Body of pancreas (tissue), 4 donors: ENCODE results near the gene ABHD17A.
"Not testable (repeated sequence)": the region's sequence is repeated elsewhere in the genome, so short reads cannot be mapped to it uniquely, and the experiment has no call there.

ENCODE experiments used
- POLR2A ChIP-seq, 3 donors: fragments of 450-650 bp; IDR thresholded peaks; one replicate each; pipeline ENCODE4 v1.6.1; 2016; ENCODE audit warnings: antibody characterized with exemption in 3 of 3, mild to moderate bottlenecking in 2 of 3
- TF ChIP-seq, protein P1 (sequence below), 7 experiments: fragments of 450-650 bp in 4 of 7; fragments of 200-600 bp in 3 of 7; sonication (generic) in 3 of 7; IDR thresholded peaks; one replicate each; pipeline ENCODE4 v1.5.1; 2016 to 2019; ENCODE audit warnings: antibody characterized with exemption in 7 of 7

DNA sequence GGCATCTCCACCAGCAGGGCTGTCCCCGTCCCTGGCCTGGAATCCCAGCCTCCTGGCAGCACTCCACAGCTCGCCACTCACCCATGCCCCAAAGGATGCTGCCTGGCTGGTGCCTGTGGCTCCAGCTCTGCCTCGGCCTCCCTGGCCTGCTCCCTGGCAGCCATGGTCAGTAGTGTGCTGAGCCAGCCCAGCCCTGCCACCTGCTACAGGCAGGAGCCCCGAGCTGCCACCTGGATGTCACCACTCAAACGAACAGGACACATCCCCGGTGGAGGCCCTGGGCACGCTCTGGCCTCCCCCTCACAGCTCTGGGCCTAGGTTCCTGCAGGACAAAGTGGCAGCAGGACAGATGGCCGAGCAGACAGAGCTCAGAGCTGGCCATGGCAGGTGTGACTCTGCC is 6.7 kb downstream of the ABHD17A start:
- not testable (repeated sequence) for TF ChIP-seq POLR2A (IDR thresholded peaks at IDR 0.05)
- TF ChIP-seq, protein P1, sequence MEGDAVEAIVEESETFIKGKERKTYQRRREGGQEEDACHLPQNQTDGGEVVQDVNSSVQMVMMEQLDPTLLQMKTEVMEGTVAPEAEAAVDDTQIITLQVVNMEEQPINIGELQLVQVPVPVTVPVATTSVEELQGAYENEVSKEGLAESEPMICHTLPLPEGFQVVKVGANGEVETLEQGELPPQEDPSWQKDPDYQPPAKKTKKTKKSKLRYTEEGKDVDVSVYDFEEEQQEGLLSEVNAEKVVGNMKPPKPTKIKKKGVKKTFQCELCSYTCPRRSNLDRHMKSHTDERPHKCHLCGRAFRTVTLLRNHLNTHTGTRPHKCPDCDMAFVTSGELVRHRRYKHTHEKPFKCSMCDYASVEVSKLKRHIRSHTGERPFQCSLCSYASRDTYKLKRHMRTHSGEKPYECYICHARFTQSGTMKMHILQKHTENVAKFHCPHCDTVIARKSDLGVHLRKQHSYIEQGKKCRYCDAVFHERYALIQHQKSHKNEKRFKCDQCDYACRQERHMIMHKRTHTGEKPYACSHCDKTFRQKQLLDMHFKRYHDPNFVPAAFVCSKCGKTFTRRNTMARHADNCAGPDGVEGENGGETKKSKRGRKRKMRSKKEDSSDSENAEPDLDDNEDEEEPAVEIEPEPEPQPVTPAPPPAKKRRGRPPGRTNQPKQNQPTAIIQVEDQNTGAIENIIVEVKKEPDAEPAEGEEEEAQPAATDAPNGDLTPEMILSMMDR (IDR thresholded peaks at IDR 0.05): not testable (repeated sequence)
